ENCODE data around the gene GBP4. TPM values are rescaled to one million over a fixed set of nuclear protein-coding genes. Genes with fewer than 3 reads are reported as not detected.

Gene GBP4
- total RNA-seq, 1 donor from 2014 or later: 0.89 TPM

DNA sequence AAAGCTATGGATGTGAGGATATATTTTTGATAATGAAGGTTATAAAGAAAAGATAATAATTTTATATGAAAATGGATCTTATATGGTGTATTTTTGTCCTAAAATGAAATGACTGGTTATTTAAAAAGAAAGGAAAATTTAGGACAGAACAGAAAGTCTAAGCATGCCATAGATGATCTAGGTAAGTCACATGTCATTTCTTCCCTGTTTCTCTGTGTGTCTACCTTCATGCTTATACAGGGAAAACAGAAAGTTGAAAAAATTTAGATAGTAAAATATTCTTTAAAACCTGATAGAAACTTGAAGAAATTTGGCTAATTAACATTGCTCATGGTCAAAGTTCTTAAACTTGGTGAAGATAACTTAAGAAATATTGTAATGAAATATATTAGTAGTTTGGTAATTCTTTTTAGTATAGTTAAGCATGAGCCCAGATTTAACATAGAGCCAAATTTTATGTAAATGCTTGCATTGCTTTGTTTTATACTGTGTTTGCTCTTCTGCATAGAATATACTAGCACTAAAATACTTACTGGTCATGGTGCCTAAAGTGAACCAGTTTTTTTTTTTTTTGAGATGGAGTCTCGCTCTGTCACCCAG is 12.4 kb upstream of the GBP4 start:
- Mint-ChIP-seq H3K27me3 (no peaks in the 10 kb centered on the region), H3K27ac (no peak overlapping the region), H3K9me3 (peaks cover 5% of the 10 kb centered on the region), H3K4me1 (ENCODE audit: unreplicated experiment) (no peaks in the 10 kb centered on the region), H3K36me3 (no peaks in the 10 kb centered on the region), H3K4me3 (no peak overlapping the region)
- DNase-seq (ENCODE audit: extremely low spot score, unreplicated experiment): no peak
- TF ChIP-seq, protein P1, sequence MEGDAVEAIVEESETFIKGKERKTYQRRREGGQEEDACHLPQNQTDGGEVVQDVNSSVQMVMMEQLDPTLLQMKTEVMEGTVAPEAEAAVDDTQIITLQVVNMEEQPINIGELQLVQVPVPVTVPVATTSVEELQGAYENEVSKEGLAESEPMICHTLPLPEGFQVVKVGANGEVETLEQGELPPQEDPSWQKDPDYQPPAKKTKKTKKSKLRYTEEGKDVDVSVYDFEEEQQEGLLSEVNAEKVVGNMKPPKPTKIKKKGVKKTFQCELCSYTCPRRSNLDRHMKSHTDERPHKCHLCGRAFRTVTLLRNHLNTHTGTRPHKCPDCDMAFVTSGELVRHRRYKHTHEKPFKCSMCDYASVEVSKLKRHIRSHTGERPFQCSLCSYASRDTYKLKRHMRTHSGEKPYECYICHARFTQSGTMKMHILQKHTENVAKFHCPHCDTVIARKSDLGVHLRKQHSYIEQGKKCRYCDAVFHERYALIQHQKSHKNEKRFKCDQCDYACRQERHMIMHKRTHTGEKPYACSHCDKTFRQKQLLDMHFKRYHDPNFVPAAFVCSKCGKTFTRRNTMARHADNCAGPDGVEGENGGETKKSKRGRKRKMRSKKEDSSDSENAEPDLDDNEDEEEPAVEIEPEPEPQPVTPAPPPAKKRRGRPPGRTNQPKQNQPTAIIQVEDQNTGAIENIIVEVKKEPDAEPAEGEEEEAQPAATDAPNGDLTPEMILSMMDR (conservative IDR thresholded peaks at IDR 0.05): no peak

DNA sequence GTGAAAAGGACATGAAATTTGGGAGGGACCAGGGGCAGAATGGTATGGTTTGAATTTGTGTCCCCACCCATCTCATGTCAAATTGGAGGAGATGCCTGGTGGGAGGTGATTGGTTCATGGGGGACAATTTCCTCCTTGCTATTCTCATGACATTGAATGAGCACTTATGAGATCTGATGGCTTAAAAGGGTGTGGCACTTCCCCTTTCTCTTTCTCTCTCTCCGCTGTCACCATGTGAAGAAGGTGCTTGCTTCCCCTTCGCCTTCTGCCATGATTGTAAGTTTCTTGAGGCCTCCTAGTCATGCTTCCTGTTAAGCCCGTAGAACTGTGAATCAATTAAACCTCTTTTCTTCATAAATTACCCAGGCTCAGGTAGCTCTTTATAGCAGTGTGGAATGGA is 7.6 kb upstream of the GBP4 start:
- H3K27me3 Mint-ChIP-seq: no peaks in the 10 kb centered on the region
- no peak overlapping the region for H3K4me3 Mint-ChIP-seq
- H3K27ac Mint-ChIP-seq: no peak overlapping the region
- DNase-seq (ENCODE audit: extremely low spot score, unreplicated experiment): no peak
- no peaks in the 10 kb centered on the region for H3K36me3 Mint-ChIP-seq
- TF ChIP-seq, protein P1 (conservative IDR thresholded peaks at IDR 0.05): no peak
- peaks cover 5% of the 10 kb centered on the region for H3K9me3 Mint-ChIP-seq
- peaks cover 2% of the 10 kb centered on the region for H3K4me1 Mint-ChIP-seq (ENCODE audit: unreplicated experiment)

DNA sequence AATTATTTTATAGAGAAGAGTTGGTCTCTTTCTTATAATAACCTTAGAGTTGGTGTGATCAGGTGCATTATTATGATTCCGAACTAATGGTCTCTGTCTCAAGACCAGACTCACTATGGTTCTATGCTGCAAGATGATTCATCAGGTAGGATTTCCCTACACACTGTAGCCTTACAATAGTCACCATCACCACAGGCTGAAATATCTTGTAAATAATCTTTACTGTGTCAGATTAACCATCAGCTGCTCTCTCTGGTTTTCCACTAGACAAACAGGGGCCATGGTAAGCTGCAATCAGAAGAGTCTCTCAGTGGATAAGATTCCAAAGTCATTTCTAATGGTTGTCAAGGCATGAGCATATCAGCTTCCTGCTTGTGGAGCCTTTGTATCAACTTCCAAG is 4.4 kb upstream of the GBP4 start:
- Mint-ChIP-seq H3K4me1 (ENCODE audit: unreplicated experiment) (peaks cover 13% of the 10 kb centered on the region), H3K27me3 (peaks cover 1% of the 10 kb centered on the region), H3K27ac (no peak overlapping the region), H3K9me3 (no peaks in the 10 kb centered on the region), H3K4me3 (no peak overlapping the region), H3K36me3 (no peaks in the 10 kb centered on the region)
- DNase-seq (ENCODE audit: extremely low spot score, unreplicated experiment): no peak
- TF ChIP-seq, protein P1 (conservative IDR thresholded peaks at IDR 0.05): no peak

- no peak for DNase-seq (ENCODE audit: extremely low spot score, unreplicated experiment)
- H3K4me1 Mint-ChIP-seq (ENCODE audit: unreplicated experiment): peaks cover 15% of the 10 kb centered on the region
- H3K27ac Mint-ChIP-seq: no peak overlapping the region
- TF ChIP-seq, protein P1 (conservative IDR thresholded peaks at IDR 0.05): no peak
- no peaks in the 10 kb centered on the region for H3K9me3 Mint-ChIP-seq
- H3K36me3 Mint-ChIP-seq: no peaks in the 10 kb centered on the region
- H3K27me3 Mint-ChIP-seq: peaks cover 6% of the 10 kb centered on the region
- no peak overlapping the region for H3K4me3 Mint-ChIP-seq
Observed at GRCh38 chr1:89201106-89201794, 2.5 kb upstream of the GBP4 start.

- H3K27ac Mint-ChIP-seq: no peak overlapping the region
- peaks cover 6% of the 10 kb centered on the region for H3K27me3 Mint-ChIP-seq
- DNase-seq (ENCODE audit: extremely low spot score, unreplicated experiment): no peak
- H3K9me3 Mint-ChIP-seq: no peaks in the 10 kb centered on the region
- no peaks in the 10 kb centered on the region for H3K36me3 Mint-ChIP-seq
- H3K4me1 Mint-ChIP-seq (ENCODE audit: unreplicated experiment): peaks cover 15% of the 10 kb centered on the region
- TF ChIP-seq, protein P1 (conservative IDR thresholded peaks at IDR 0.05): no peak
- H3K4me3 Mint-ChIP-seq: no peak overlapping the region
Observed at GRCh38 chr1:89200663-89201062, 1.9 kb upstream of the GBP4 start.

All from type B pancreatic cell (in vitro differentiated cells).